Measurements from ENCODE around the gene CPVL.

The CPVL gene

GRCh38 chr7:28979776-28980175 is 166.6 kb downstream of the CPVL start:
- H3K4me3 ChIP-seq (ENCODE audit: control insufficient read depth, low read depth, low read length) = no peak overlapping the region
- no peak for DNase-seq (ENCODE audit: low read depth)
- TF ChIP-seq, protein P1, sequence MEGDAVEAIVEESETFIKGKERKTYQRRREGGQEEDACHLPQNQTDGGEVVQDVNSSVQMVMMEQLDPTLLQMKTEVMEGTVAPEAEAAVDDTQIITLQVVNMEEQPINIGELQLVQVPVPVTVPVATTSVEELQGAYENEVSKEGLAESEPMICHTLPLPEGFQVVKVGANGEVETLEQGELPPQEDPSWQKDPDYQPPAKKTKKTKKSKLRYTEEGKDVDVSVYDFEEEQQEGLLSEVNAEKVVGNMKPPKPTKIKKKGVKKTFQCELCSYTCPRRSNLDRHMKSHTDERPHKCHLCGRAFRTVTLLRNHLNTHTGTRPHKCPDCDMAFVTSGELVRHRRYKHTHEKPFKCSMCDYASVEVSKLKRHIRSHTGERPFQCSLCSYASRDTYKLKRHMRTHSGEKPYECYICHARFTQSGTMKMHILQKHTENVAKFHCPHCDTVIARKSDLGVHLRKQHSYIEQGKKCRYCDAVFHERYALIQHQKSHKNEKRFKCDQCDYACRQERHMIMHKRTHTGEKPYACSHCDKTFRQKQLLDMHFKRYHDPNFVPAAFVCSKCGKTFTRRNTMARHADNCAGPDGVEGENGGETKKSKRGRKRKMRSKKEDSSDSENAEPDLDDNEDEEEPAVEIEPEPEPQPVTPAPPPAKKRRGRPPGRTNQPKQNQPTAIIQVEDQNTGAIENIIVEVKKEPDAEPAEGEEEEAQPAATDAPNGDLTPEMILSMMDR (conservative IDR thresholded peaks at IDR 0.05; ENCODE audit: control insufficient read depth, insufficient read depth, low read depth, low read length) = no peak

- no peak overlapping the region for H3K4me3 ChIP-seq (ENCODE audit: control insufficient read depth, low read depth, low read length)
- TF ChIP-seq, protein P1 (conservative IDR thresholded peaks at IDR 0.05; ENCODE audit: control insufficient read depth, insufficient read depth, low read depth, low read length) = no peak
- DNase-seq (ENCODE audit: low read depth) = no peak
Observed at GRCh38 chr7:28977881-28978280, 168.5 kb downstream of the CPVL start.

GRCh38 chr7:28976022-28976421 is 170.3 kb downstream of the CPVL start:
- DNase-seq (ENCODE audit: low read depth) = peak; percentile 63
- TF ChIP-seq, protein P1 (conservative IDR thresholded peaks at IDR 0.05; ENCODE audit: control insufficient read depth, insufficient read depth, low read depth, low read length) = no peak
- H3K4me3 ChIP-seq (ENCODE audit: control insufficient read depth, low read depth, low read length) = no peak overlapping the region

GRCh38 chr7:28973591-28973990 is 172.7 kb downstream of the CPVL start:
- no peak overlapping the region for H3K4me3 ChIP-seq (ENCODE audit: control insufficient read depth, low read depth, low read length)
- DNase-seq (ENCODE audit: low read depth) = no peak
- TF ChIP-seq, protein P1 (conservative IDR thresholded peaks at IDR 0.05; ENCODE audit: control insufficient read depth, insufficient read depth, low read depth, low read length) = no peak

GRCh38 chr7:28964056-28964455 is 182.3 kb downstream of the CPVL start:
- no peak for DNase-seq (ENCODE audit: low read depth)
- TF ChIP-seq, protein P1 (conservative IDR thresholded peaks at IDR 0.05; ENCODE audit: control insufficient read depth, insufficient read depth, low read depth, low read length) = no peak

GRCh38 chr7:28961972-28962371 is 184.4 kb downstream of the CPVL start:
- TF ChIP-seq, protein P1 (conservative IDR thresholded peaks at IDR 0.05; ENCODE audit: control insufficient read depth, insufficient read depth, low read depth, low read length) = no peak
- no peak overlapping the region for H3K4me3 ChIP-seq (ENCODE audit: control insufficient read depth, low read depth, low read length)
- no peak for DNase-seq (ENCODE audit: low read depth)

More at GRCh38 chr7:28964056-28964455, 182.3 kb downstream of the CPVL start:
- H3K4me3 ChIP-seq (ENCODE audit: control insufficient read depth, low read depth, low read length) = no peak overlapping the region
